SU-DHL-6 (cell line): Measurements from ENCODE around the gene FEN1.

Source experiments
- EZH2phosphoT487 ChIP-seq: fragments of 200-600 bp; sonication (generic), shearing (Covaris generic); conservative IDR thresholded peaks from 2 replicates; pipeline ENCODE4 v1.6.1; 2018; ENCODE audit warnings: mild to moderate bottlenecking, antibody characterized with exemption, low read length, moderate library complexity, mixed read lengths
- TF ChIP-seq, protein P1 (sequence below): fragments of 200-600 bp; sonication (generic); IDR thresholded peaks from one replicate; pipeline ENCODE4 v1.5.1; 2017; ENCODE audit warnings: antibody characterized with exemption, mild to moderate bottlenecking, low read length, moderate library complexity; ENCODE audit not compliant: insufficient read depth, poor library complexity, severe bottlenecking

DNA sequence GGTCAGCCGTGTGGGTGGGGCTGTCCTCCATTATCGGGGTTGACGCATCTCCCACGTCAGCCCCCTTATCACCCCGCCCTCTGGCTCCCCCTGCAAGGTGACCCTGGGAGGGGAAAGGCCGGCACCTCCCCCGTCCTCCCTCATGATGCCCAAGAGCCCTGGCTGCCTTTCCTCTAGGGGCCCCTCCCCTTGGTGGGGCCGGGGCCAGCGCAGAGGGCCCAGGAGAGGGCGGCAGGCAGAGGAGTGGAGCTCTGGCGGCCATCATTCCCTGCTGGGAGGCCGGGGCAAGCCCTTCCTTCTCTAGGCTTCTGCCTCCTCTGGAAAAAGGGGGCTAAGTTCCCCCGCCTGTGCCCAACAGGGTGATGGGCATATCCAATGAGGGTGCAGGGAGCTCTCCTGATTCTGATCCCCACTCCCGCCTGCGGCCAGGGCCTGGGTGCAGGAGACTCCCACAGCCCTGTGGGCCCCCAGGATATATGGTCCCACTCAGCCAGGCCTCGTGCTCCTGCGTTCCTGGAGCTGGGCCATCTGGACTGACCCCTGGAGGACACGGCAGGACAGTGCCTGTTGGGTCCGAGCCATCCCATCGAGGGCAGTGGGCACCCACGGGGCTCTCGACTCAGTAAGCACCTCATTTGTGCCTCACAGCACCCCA lies 28.0 kb upstream of the FEN1 start:
- TF ChIP-seq, protein P1, sequence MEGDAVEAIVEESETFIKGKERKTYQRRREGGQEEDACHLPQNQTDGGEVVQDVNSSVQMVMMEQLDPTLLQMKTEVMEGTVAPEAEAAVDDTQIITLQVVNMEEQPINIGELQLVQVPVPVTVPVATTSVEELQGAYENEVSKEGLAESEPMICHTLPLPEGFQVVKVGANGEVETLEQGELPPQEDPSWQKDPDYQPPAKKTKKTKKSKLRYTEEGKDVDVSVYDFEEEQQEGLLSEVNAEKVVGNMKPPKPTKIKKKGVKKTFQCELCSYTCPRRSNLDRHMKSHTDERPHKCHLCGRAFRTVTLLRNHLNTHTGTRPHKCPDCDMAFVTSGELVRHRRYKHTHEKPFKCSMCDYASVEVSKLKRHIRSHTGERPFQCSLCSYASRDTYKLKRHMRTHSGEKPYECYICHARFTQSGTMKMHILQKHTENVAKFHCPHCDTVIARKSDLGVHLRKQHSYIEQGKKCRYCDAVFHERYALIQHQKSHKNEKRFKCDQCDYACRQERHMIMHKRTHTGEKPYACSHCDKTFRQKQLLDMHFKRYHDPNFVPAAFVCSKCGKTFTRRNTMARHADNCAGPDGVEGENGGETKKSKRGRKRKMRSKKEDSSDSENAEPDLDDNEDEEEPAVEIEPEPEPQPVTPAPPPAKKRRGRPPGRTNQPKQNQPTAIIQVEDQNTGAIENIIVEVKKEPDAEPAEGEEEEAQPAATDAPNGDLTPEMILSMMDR, result no peak
- no peak for TF ChIP-seq EZH2phosphoT487
